Testis (tissue), 3 donors: ENCODE measurements around the gene MACF1. TPM values are rescaled to one million over a fixed set of nuclear protein-coding genes. Genes with fewer than 3 reads are reported as not detected.

Experiments
- DNase-seq: peaks from one replicate; pipeline ENCODE4 v3.0.0-alpha.2; 2019
- H3K27ac ChIP-seq, 2 donors: fragments of 200-600 bp; sonication (generic); one replicate each; pipeline ENCODE4 v1.5.1; 2019
- H3K27me3 ChIP-seq: fragments of 200-600 bp; sonication (generic); one replicate; pipeline ENCODE4 v1.5.1; 2019
- H3K36me3 ChIP-seq: fragments of 200-600 bp; sonication (generic); one replicate; pipeline ENCODE4 v1.5.1; 2017; ENCODE audit warnings: low read depth; ENCODE audit errors: missing control alignments
- H3K4me1 ChIP-seq: fragments of 200-600 bp; sonication (generic); one replicate; pipeline ENCODE4 v1.5.1; 2019
- H3K4me3 ChIP-seq, 2 donors: fragments of 200-600 bp; sonication (generic); one replicate each; pipeline ENCODE4 v1.5.1; 2017 to 2019
- H3K9me3 ChIP-seq: fragments of 200-600 bp; sonication (generic); one replicate; pipeline ENCODE4 v1.5.1; 2017
- CTCF ChIP-seq, 3 experiments: fragments of 450-650 bp in 2 of 3; fragments of 200-600 bp in 1 of 3; sonication (generic) in 1 of 3; IDR thresholded peaks; one replicate each; pipeline ENCODE4 v1.5.1; 2016 to 2019; ENCODE audit warnings: antibody characterized with exemption in 3 of 3, mild to moderate bottlenecking in 2 of 3, moderate library complexity in 1 of 3
- POLR2A ChIP-seq: fragments of 450-650 bp; IDR thresholded peaks from one replicate; pipeline ENCODE4 v1.6.1; 2017; ENCODE audit warnings: antibody characterized with exemption, mild to moderate bottlenecking, moderate library complexity
- WGBS, 2 donors: methylation state at CpG; one replicate each; pipeline ENCODE4 v1.1.5; 2018; 5-methylcytosine and 5-hydroxymethylcytosine counted together
- intact Hi-C: fragments of 100-400 bp; cut with DNase I; formaldehyde crosslinking; loops from one replicate; pipeline ENCODE4 v1.15.1; 2023; ENCODE audit warnings: low total_unique reads
- polyA plus RNA-seq: library from polyadenylated mRNA; stranded (reverse); fragments of 350-450 nt; fragmentation: Illumina TruSeq; extraction: RNeasy Lipid Tissue Mini Kit (QIAGEN cat#74804); gene quantifications from one replicate; pipeline ENCODE4 v1.2.3, GENCODE V29; 2014; ENCODE audit warnings: low read depth, low replicate concordance; ENCODE audit not compliant: insufficient read depth
- total RNA-seq, 2 donors: library from RNA; depleted of rRNA; stranded (reverse); fragments of >200 nt; gene quantifications; one replicate each; pipeline ENCODE4 v1.2.3, GENCODE V29; 2016

The MACF1 gene
- total and polyA plus RNA-seq, 3 donors from 2014 or later, result 136 to 494 (median 422) TPM

DNA sequence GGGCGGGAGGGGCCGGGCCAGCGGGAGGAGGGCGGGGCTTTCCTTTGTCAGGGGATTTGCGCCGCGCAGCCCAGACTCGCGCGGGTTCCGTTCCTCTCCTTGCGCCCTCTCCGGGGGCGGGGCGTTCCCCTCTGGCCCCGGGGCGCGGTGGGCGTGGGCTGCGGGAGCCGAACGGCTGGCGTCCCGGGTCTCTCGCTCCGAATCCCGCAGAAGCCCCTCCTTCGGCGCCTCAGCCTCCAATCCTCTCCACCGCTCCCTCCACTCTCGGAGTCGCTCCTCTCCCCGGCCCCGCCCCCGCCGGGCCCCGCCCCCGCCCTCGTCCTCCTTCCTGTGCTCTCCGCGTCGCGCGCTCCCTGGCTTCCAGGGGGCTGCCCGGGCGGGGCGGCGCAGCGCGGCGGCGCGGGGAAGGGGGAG is 204.2 kb downstream of the MACF1 start:
- no peak for TF ChIP-seq CTCF (IDR thresholded peaks at IDR 0.05)
- TF ChIP-seq POLR2A, result no peak
- intact Hi-C loops, result no loop called here

DNA sequence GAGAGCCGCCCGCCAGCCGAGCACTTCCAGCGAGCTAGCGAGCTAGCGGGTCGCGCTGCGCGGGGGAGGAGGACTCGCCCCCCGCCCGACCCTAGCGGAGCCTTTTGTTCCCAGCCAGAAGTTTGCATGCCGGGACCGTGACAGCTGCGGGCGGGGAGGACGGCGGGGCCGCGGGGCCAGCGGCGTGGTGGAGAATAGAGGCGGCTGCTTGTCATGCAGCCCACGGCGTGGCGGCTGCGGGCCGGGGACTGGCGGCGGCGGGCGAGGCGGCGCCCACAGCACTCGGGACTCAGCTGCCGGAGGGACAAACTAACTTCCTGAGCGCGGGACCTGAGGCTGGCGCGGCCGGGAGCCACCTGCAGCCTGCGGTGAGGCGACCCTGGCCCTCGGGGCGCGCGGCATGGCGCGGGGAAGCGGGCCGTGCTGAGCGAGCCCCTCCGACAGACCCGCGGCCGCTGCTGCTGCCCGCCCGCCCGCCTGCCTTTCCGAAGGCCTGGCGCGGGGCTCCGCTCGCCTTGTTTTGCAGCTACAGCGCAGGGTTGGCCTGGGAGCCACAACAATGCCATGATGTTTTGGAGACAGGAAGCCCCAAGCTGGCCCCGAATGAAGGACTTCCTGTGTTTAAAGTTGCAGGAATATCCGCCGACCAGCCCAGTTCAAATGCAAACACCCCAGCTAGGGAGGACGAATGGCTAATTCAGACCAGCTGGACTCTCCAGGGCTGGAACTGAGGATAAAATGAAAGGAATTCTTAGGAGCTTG is 204.7 kb downstream of the MACF1 start:
- H3K9me3 ChIP-seq, result no peaks in the 10 kb centered on the region
- peak overlapping the region; percentile 92 to 95 for H3K27ac ChIP-seq
- H3K36me3 ChIP-seq, result no peaks in the 10 kb centered on the region
- H3K27me3 ChIP-seq, result no peaks in the 10 kb centered on the region
- DNase-seq, result peak; percentile 57
- peak overlapping the region; percentile 77 to 96 for H3K4me3 ChIP-seq
- H3K4me1 ChIP-seq, result peaks cover 68% of the 10 kb centered on the region
- intact Hi-C loops, result no loop called here
- WGBS, 2 donors, result 0 to 1% methylated on average over 3 to 18 of the region's 71 CpGs
- TF ChIP-seq CTCF (IDR thresholded peaks at IDR 0.05), result no peak

More for the DNA sequence above, 204.2 kb downstream of the MACF1 start:
- Histone ChIP-seq H3K4me3 (peak overlapping the region; percentile 77 to 96), H3K9me3 (no peaks in the 10 kb centered on the region), H3K4me1 (peaks cover 62% of the 10 kb centered on the region), H3K27me3 (no peaks in the 10 kb centered on the region), H3K27ac (peak overlapping the region; percentile 92 to 95), H3K36me3 (no peaks in the 10 kb centered on the region)
- peak; percentile 97 for DNase-seq
- 0 to 2% methylated on average over 2 to 26 of the region's 53 CpGs for WGBS, 2 donors

GRCh38 chr1:39410915-39411436 is 206.5 kb downstream of the MACF1 start:
- TF ChIP-seq POLR2A, result no peak
- peak; percentile 55 to 65 (median 59) for TF ChIP-seq CTCF (IDR thresholded peaks at IDR 0.05)
- Histone ChIP-seq H3K27me3 (no peaks in the 10 kb centered on the region), H3K36me3 (no peaks in the 10 kb centered on the region), H3K27ac (no peak overlapping the region), H3K4me3 (peak overlapping the region in 1 of 2 donors; percentile 10), H3K9me3 (no peaks in the 10 kb centered on the region), H3K4me1 (peaks cover 51% of the 10 kb centered on the region)
- WGBS, 2 donors, result 19 to 28% methylated on average over 3 of the region's 3 CpGs
- intact Hi-C loops, result no loop called here
- DNase-seq, result peak; percentile 91

DNA sequence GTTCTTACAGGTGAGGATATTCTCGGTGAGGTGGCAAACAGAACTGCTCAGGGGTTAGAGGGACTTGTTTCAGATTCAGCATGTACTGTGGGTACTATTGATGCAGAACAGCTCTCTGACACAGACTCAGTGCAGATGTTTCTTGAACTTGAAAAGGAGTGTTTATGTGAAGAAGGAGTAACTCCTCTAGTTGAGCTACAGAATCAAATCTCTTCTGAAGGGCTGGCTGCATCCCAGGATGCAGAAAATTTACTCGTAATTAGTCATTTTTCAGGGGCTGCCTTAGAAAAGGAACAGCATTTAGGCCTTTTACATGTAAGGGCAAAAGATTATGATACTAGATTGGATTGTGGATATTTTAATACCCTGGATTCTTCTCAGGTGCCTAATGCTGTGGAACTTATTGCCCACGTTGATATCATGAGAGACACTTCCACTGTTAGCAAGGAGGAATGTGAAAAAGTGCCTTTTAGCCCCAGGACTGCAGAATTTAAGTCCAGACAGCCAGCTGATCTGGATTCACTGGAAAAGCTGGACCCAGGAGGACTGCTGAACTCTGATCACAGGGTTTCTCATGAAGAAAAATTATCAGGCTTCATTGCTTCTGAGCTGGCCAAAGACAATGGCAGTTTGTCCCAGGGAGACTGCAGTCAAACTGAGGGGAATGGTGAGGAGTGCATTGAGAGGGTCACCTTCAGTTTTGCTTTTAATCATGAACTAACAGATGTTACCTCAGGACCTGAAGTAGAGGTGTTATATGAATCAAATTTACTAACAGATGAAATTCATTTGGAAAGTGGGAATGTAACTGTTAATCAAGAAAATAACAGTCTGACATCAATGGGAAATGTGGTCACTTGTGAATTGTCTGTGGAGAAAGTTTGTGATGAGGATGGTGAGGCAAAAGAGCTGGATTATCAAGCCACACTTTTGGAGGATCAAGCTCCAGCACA is 207.3 kb downstream of the MACF1 start:
- no peak for DNase-seq
- H3K36me3 ChIP-seq, result no peaks in the 10 kb centered on the region
- H3K9me3 ChIP-seq, result no peaks in the 10 kb centered on the region
- H3K27me3 ChIP-seq, result no peaks in the 10 kb centered on the region
- TF ChIP-seq CTCF (IDR thresholded peaks at IDR 0.05), result no peak
- no peak for TF ChIP-seq POLR2A
- no peak overlapping the region for H3K27ac ChIP-seq
- WGBS, 2 donors, result 32 to 36% methylated on average over 3 of the region's 3 CpGs
- intact Hi-C loops, result no loop called here
- peak overlapping the region in 1 of 2 donors; percentile 10 for H3K4me3 ChIP-seq
- peaks cover 43% of the 10 kb centered on the region for H3K4me1 ChIP-seq
